ENCODE data around the gene ZP3.

DNA sequence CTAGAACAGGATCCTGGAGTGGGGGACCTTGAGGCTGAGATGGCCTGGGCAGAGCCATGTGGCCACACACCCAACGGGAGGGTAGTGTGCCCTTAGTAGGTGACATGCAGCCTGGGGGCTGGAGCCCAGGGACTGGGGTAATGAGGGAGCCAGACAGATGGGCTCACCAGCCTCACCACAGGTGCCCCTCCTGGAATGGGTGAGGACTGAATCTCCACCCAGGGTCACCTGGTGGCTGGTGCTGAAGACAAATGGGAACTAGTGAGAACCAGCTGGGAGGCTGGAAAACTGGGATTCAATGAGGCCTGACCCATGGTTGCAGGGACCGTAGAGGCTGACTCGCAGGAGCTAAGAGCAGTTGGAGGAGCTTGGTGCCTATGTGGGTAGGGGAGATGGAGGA, 6.1 kb downstream of the ZP3 start:
- TF ChIP-seq POLR2A (IDR thresholded peaks at IDR 0.05), result no peak
- TF ChIP-seq, protein P1, sequence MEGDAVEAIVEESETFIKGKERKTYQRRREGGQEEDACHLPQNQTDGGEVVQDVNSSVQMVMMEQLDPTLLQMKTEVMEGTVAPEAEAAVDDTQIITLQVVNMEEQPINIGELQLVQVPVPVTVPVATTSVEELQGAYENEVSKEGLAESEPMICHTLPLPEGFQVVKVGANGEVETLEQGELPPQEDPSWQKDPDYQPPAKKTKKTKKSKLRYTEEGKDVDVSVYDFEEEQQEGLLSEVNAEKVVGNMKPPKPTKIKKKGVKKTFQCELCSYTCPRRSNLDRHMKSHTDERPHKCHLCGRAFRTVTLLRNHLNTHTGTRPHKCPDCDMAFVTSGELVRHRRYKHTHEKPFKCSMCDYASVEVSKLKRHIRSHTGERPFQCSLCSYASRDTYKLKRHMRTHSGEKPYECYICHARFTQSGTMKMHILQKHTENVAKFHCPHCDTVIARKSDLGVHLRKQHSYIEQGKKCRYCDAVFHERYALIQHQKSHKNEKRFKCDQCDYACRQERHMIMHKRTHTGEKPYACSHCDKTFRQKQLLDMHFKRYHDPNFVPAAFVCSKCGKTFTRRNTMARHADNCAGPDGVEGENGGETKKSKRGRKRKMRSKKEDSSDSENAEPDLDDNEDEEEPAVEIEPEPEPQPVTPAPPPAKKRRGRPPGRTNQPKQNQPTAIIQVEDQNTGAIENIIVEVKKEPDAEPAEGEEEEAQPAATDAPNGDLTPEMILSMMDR (IDR thresholded peaks at IDR 0.05), result no peak
